GM23248 (cell line): Measurements from ENCODE around the gene FARP1.

Experiments
- EZH2 ChIP-seq: fragments of 200-600 bp; sonication (generic); IDR thresholded peaks from 2 replicates; pipeline ENCODE4 v1.6.1; 2018; ENCODE audit warnings: antibody characterized with exemption, mild to moderate bottlenecking; ENCODE audit not compliant: insufficient read depth, poor library complexity, severe bottlenecking
- EZH2phosphoT487 ChIP-seq: fragments of 200-600 bp; sonication (generic); IDR thresholded peaks from 2 replicates; pipeline ENCODE4 v1.6.1; 2018; ENCODE audit warnings: antibody characterized with exemption, moderate library complexity, mild to moderate bottlenecking, low read depth; ENCODE audit not compliant: insufficient read depth

DNA sequence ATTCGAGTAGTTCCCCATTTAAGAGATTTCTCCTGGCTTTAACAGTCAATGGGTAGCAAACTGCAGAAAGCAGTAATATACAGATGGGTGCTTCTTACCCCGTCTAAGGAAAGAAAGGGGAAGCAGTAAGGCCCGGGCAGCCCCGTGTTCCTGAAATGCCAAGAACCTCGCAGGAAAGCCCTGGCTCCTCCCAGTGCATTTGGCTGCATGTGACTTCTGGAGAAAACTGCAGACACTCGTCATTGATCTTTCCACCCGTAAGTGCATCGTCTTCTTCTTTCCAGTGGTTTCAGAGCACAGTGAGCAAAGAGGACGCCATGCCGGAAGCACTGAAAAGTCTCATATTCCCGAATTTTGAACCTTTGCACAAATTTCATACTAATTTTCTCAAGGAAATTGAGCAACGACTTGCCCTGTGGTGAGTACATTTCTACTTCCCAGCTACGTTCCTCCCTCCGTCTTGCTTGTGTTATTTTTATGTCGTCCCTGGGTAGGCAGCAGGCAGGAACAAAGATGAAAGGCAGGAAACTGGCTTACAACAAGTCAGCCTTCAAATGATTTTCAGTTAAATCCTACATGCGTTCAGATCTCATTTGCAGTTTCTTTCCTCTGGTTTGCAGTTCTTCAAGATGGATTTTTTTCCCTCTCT, 268.8 kb downstream of the FARP1 start:
- TF ChIP-seq EZH2 (no peak), EZH2phosphoT487 (no peak)
